MG63 (cell line): ENCODE data around the gene GIMAP6. TPM values are rescaled to one million over a fixed set of nuclear protein-coding genes. Genes with fewer than 3 reads are reported as not detected.
"Not testable (repeated sequence)": the region's sequence is repeated elsewhere in the genome, so short reads cannot be mapped to it uniquely, and the experiment has no call there.

ENCODE experiments used
- DNase-seq: peaks from one replicate; pipeline ENCODE4 v3.0.0-alpha.2; 2020
- H3K27me3 ChIP-seq: fragments of 250-450 bp; sonication (Bioruptor Pico); 2 replicates; pipeline ENCODE4 v1.5.1; 2020; ENCODE audit warnings: mild to moderate bottlenecking, moderate library complexity
- H3K36me3 ChIP-seq: fragments of 250-450 bp; sonication (Bioruptor Pico); 2 replicates; pipeline ENCODE4 v1.5.1; 2020; ENCODE audit warnings: mild to moderate bottlenecking, moderate library complexity
- H3K4me3 ChIP-seq: fragments of 250-450 bp; sonication (Bioruptor Pico); 2 replicates; pipeline ENCODE4 v1.5.1; 2020; ENCODE audit warnings: mild to moderate bottlenecking, moderate library complexity
- H3K9me3 ChIP-seq: fragments of 250-450 bp; sonication (Bioruptor Pico); 2 replicates; pipeline ENCODE4 v1.5.1; 2020; ENCODE audit warnings: mild to moderate bottlenecking, moderate library complexity
- total RNA-seq: library from RNA; depleted of rRNA; stranded (reverse); fragments of >200 nt; shearing (Covaris generic); gene quantifications from 2 replicates; pipeline ENCODE4 v1.2.3, GENCODE V29; 2014; ENCODE audit warnings: low replicate concordance; rRNA removed

Gene GIMAP6
- total RNA-seq, 1 experiment from 2014 or later = not detected

GRCh38 chr7:150613880-150614279, 18.3 kb downstream of the GIMAP6 start:
- no peak overlapping the region for H3K4me3 ChIP-seq
- no peaks in the 10 kb centered on the region for H3K36me3 ChIP-seq
- DNase-seq = no peak
- H3K27me3 ChIP-seq = no peaks in the 10 kb centered on the region
- no peaks in the 10 kb centered on the region for H3K9me3 ChIP-seq

DNA sequence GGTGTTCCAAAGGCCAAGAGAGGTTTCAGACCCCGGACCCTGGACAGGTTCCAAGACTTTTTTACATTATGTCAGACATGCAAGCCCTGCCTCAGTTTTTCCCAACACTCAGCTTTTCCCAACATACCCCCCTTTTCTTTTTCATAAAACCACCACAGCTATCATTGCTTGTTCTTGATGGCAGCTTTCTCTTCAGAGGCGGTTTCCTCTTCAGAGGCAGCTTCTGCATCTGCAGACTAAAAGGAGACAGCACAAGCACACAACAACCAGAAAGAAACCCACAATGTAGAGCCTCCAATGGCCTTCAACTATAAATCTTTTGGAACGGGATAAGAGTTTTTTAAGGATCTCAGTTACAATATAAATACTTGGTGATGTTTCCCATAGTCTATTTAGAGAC, 19.3 kb downstream of the GIMAP6 start:
- Histone ChIP-seq H3K36me3 (no peaks in the 10 kb centered on the region), H3K9me3 (no peaks in the 10 kb centered on the region), H3K4me3 (no peak overlapping the region), H3K27me3 (no peaks in the 10 kb centered on the region)
- no peak for DNase-seq

DNA sequence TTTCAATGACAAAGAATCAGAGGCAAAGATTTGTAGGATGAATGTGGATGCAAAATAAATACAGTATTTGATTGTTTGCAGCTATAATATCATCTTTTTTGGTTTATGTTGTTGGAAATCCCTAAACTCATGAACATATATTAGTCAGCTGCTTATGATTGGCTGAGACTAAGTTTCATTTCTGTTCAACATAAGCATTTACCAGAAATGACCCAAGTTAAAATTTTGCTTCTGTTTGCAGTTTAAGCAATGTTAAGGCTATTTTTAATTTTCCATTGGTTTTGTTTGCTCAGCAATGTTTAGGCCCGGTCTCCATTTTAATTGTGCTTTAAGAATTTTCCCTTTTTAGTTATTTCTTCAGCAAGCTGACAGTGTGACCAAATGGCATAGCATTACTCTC, 22.0 kb downstream of the GIMAP6 start:
- DNase-seq = no peak
- Histone ChIP-seq H3K27me3 (no peaks in the 10 kb centered on the region), H3K4me3 (no peak overlapping the region), H3K9me3 (no peaks in the 10 kb centered on the region), H3K36me3 (no peaks in the 10 kb centered on the region)

DNA sequence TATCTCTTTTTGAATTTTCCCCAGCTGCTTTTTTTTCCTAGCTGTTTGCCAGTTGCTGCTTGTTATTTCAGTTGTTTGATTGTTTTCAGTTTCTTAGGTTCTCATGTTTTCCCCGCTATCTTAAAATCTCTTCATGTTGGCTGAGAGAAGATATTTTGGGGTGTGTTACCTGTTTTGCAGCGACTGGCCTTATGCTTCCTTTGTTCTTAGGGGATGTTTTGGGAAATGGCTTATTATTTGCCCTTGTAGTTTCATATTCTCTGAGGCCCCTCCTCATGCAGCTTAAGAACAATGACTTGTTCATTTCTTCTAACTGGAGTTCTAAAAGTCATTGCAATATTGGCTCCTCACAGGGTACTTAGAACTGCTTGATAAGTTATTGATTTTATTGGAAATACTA, 28.6 kb downstream of the GIMAP6 start:
- H3K27me3 ChIP-seq, H3K9me3 ChIP-seq, H3K4me3 ChIP-seq, DNase-seq, H3K36me3 ChIP-seq: not testable (repeated sequence)

GRCh38 chr7:150595361-150595760, 36.8 kb downstream of the GIMAP6 start:
- no peak for DNase-seq
- Histone ChIP-seq H3K27me3 (no peaks in the 10 kb centered on the region), H3K36me3 (no peaks in the 10 kb centered on the region), H3K4me3 (no peak overlapping the region), H3K9me3 (no peaks in the 10 kb centered on the region)

GRCh38 chr7:150594805-150595204, 37.4 kb downstream of the GIMAP6 start:
- H3K9me3 ChIP-seq = no peaks in the 10 kb centered on the region
- no peak for DNase-seq
- no peaks in the 10 kb centered on the region for H3K27me3 ChIP-seq
- H3K36me3 ChIP-seq = no peaks in the 10 kb centered on the region
- H3K4me3 ChIP-seq = no peak overlapping the region

- Histone ChIP-seq H3K9me3 (no peaks in the 10 kb centered on the region), H3K4me3 (no peak overlapping the region), H3K36me3 (no peaks in the 10 kb centered on the region), H3K27me3 (no peaks in the 10 kb centered on the region)
- no peak for DNase-seq
Measured at GRCh38 chr7:150587551-150587950, 44.6 kb downstream of the GIMAP6 start.

- Histone ChIP-seq H3K4me3 (no peak overlapping the region), H3K27me3 (no peaks in the 10 kb centered on the region), H3K36me3 (no peaks in the 10 kb centered on the region), H3K9me3 (no peaks in the 10 kb centered on the region)
- no peak for DNase-seq
Measured at GRCh38 chr7:150586785-150587152, 45.4 kb downstream of the GIMAP6 start.

DNA sequence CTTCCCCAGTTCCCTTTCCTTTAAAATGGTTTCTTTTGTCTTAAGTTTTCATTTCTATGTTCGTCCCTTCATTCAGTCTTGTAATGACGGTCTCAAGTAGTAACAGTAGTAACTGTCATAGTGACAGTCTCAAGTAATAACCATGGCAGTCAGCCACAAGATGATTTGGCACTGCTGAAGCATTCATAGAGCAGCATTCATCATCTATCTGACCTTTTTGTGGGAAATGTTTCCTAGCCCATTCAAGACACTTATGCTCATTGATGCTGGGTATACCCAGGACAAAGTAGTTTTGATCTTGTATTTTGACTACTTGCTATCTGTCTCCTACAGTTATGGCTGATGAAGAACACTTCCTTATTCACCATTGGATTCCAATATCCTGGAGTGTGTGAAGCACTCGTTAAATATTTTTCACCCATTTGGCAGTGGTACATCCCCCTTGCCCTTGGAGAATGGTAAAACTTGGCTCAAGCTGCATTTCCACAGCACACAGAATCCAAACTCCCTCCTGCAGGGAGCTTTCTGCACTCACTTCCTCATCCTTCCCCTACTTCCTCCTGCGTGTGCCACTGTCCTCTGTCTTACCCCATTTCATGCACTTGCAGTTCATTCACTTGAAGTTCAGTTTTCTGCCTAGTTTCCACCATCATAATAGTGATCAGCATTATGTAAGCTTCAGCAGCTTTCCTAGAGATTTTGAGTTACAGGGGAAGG, 46.0 kb downstream of the GIMAP6 start:
- Histone ChIP-seq H3K27me3 (no peaks in the 10 kb centered on the region), H3K4me3 (no peak overlapping the region), H3K9me3 (no peaks in the 10 kb centered on the region), H3K36me3 (no peaks in the 10 kb centered on the region)
- no peak for DNase-seq

DNA sequence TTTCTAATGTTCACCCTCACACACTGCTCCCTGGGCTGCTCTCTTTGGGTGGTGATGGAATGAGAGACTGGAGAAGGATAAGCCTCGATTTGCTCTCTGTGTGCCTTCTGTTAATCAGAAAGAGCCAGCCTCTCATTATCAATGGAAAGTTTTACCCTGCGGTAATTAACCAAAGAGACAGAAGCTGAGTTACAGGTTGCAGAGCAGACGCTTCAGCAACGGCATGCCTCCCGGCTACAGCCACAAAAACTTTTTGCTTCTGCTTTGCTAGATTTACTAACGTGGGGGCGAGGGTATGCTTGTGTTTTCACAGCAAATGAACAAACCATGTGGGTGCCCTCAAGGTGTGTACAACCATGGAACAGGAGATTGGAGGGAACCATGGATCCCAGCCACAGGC, 47.0 kb downstream of the GIMAP6 start:
- Histone ChIP-seq H3K27me3 (no peaks in the 10 kb centered on the region), H3K36me3 (no peaks in the 10 kb centered on the region), H3K9me3 (no peaks in the 10 kb centered on the region), H3K4me3 (no peak overlapping the region)
- no peak for DNase-seq

- H3K36me3 ChIP-seq = no peaks in the 10 kb centered on the region
- no peaks in the 10 kb centered on the region for H3K27me3 ChIP-seq
- no peaks in the 10 kb centered on the region for H3K9me3 ChIP-seq
- no peak overlapping the region for H3K4me3 ChIP-seq
- no peak for DNase-seq
Measured at GRCh38 chr7:150580638-150581394, 51.4 kb downstream of the GIMAP6 start.

DNA sequence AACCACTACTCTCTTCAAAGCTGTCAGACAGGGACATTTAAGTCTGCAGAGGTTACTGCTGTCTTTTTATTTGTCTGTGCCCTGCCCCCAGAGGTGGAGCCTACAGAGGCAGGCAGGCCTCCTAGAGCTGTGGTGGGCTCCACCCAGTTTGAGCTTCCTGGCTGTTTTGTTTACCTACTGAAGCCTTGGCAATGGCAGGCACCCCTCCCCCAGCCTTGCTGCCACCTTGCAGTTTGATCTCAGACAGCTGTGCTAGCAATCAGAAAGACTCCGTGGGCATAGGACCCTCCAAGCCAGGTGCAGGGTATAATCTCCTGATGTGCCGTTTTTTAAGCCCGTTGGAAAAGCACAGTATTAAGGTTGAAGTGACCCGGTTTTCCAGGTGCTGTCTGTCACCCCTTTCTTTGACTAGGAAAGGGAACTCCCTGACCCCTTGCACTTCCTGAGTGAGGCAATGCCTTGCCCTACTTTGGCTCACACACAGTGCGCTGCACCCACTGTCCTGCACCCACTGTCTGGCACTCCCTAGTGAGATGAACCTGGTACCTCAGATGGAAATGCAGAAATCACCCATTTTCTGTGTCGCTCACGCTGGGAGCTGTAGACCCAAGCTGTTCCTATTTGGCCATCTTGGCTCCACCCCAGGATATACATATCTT, 52.1 kb downstream of the GIMAP6 start:
- not testable (repeated sequence) for DNase-seq, H3K27me3 ChIP-seq, H3K4me3 ChIP-seq, H3K9me3 ChIP-seq, H3K36me3 ChIP-seq

Other genes with a start within 250 kb of the GIMAP6 start
- not detected in 2 replicates for gene GIMAP8, start 181.8 kb downstream of the GIMAP6 start, total RNA-seq
- gene GIMAP7, start 117.5 kb downstream of the GIMAP6 start, total RNA-seq = not detected in 2 replicates
- not detected in 2 replicates for gene GIMAP4, start 65.0 kb downstream of the GIMAP6 start, total RNA-seq
- gene GIMAP2, start 53.3 kb upstream of the GIMAP6 start, total RNA-seq = 3.1 and 8.3 TPM in 2 replicates
- gene GIMAP1, start 84.2 kb upstream of the GIMAP6 start, total RNA-seq = not detected in 2 replicates
- gene GIMAP5, start 105.0 kb upstream of the GIMAP6 start, total RNA-seq = not detected in 2 replicates
- 0.23 TPM in 1 of 2 replicates, not detected in the other for gene TMEM176B, start 168.0 kb upstream of the GIMAP6 start, total RNA-seq
- not detected in 2 replicates for gene TMEM176A, start 168.4 kb upstream of the GIMAP6 start, total RNA-seq
- gene AOC1, start 220.1 kb upstream of the GIMAP6 start, total RNA-seq = not detected in 2 replicates